HG03025 (cell line): Measurements from ENCODE around the gene TECTA.
"Not testable (repeated sequence)": the region's sequence is repeated elsewhere in the genome, so short reads cannot be mapped to it uniquely, and the experiment has no call there.

Source experiments
- ATAC-seq: cut with Tn5 transposase; IDR thresholded peaks from one replicate; pipeline ENCODE4 v1.9.1; 2021; ENCODE audit warnings: mild to moderate bottlenecking, moderate library complexity; ENCODE audit not compliant: unreplicated experiment, low FRiP score

TECTA gene

GRCh38 chr11:121223161-121223560, 122.1 kb downstream of the TECTA start:
- no peak for ATAC-seq

GRCh38 chr11:121225382-121225781, 124.3 kb downstream of the TECTA start:
- no peak for ATAC-seq

GRCh38 chr11:121226415-121227263, 125.6 kb downstream of the TECTA start:
- ATAC-seq, result no peak

GRCh38 chr11:121228851-121229250, 127.8 kb downstream of the TECTA start:
- ATAC-seq, result no peak

GRCh38 chr11:121229495-121230215, 128.6 kb downstream of the TECTA start:
- no peak for ATAC-seq

- no peak for ATAC-seq
Observed at GRCh38 chr11:121231576-121232278, 130.7 kb downstream of the TECTA start.

GRCh38 chr11:121235057-121235456, 134.0 kb downstream of the TECTA start:
- ATAC-seq, result no peak

- ATAC-seq, result peak; percentile 69
Observed at GRCh38 chr11:121236115-121237001, 135.3 kb downstream of the TECTA start.

- not testable (repeated sequence) for ATAC-seq
Observed at GRCh38 chr11:121237247-121237646, 136.2 kb downstream of the TECTA start.

GRCh38 chr11:121237686-121238658, 136.9 kb downstream of the TECTA start:
- ATAC-seq, result no peak

GRCh38 chr11:121238956-121239355, 137.9 kb downstream of the TECTA start:
- no peak for ATAC-seq

- not testable (repeated sequence) for ATAC-seq
Observed at GRCh38 chr11:121240001-121240400, 139.0 kb downstream of the TECTA start.

- no peak for ATAC-seq
Observed at GRCh38 chr11:121240650-121241303, 139.7 kb downstream of the TECTA start.
